K562 (cell line): ENCODE data around the gene DDX20.

ENCODE experiments used
- EZH2 ChIP-seq: IDR thresholded peaks from 2 replicates; pipeline ENCODE4 v1.6.1; 2012; ENCODE audit warnings: low read depth, mild to moderate bottlenecking, inconsistent platforms, low read length, borderline replicate concordance
- FOXP4 ChIP-seq: sonication (generic); formaldehyde crosslinking; IDR thresholded peaks from 2 replicates; pipeline ENCODE4 v1.8.0; 2022; ENCODE audit warnings: mild to moderate bottlenecking, missing genetic modification reagents, borderline replicate concordance
- KLF10 ChIP-seq: fragments of 250-450 bp; sonication (Bioruptor Pico); IDR thresholded peaks from 2 replicates; pipeline ENCODE4 v1.6.1; 2021; ENCODE audit warnings: matching md5 sums
- TBP ChIP-seq: optimal IDR thresholded peaks from 2 replicates; pipeline ENCODE3; 2011; ENCODE audit warnings: low read depth, low read length, improper control_type of control experiment
- TF ChIP-seq, protein P1 (sequence below), 3 experiments: IDR thresholded peaks in 2 of 3; conservative IDR thresholded peaks in 1 of 3; 2 replicates each; pipeline ENCODE4 v1.5.1; 2011 to 2012; ENCODE audit warnings: low read length in 3 of 3, mild to moderate bottlenecking in 3 of 3, control low read depth in 2 of 3, improper control_type of control experiment in 1 of 3, inconsistent platforms in 1 of 3, low read depth in 1 of 3, mixed read lengths in 1 of 3, moderate library complexity in 1 of 3; ENCODE audit not compliant: insufficient read depth in 2 of 3
- TF ChIP-seq, protein P2 (sequence below): sonication (generic); formaldehyde crosslinking; IDR thresholded peaks from 2 replicates; pipeline ENCODE4 v1.8.0; 2022; ENCODE audit warnings: mild to moderate bottlenecking, missing genetic modification reagents

DNA sequence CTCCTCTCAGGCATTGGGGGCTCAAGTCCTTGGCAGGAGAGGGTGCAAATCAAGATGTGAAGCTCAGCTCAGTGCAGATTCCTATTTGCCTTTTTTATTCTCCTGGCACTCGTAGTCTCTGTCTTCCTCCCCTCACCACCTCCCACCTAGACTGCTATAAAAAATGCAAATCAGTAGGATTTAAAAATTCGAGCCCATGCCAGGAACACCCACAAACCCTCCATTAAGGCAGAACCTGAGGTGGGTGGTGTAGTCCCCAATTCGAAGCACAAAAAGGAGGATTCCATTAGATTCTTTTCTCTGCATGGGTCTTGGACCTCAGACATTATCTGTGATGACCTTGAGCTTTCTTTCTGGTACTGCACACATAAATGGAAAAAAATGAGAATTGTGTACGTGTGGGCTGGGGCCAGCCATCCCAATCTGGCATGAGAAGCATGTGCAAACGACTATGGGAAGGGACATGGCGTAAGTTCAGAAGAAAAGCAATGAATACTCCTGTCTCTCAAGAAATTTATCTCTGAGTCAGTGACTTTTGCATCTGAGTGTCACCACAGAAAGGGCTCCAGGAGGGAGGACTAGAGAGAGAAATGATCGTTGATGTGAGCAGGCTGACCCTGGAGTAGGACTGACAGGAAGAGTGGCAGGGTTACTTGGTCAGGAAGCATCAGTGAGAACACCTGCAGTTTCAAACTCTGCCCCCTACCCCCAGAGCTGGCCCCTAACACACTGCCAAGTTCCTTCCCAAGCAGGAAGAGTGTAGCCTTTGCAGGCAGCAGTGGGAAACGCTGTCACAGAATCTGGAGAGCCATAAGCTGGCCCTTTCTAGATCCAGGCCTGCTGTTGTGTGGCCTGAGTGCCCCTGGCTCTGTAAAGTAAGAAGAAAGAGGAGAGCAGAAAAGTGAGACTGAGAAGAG lies 18.2 kb upstream of the DDX20 start:
- TF ChIP-seq, protein P1, sequence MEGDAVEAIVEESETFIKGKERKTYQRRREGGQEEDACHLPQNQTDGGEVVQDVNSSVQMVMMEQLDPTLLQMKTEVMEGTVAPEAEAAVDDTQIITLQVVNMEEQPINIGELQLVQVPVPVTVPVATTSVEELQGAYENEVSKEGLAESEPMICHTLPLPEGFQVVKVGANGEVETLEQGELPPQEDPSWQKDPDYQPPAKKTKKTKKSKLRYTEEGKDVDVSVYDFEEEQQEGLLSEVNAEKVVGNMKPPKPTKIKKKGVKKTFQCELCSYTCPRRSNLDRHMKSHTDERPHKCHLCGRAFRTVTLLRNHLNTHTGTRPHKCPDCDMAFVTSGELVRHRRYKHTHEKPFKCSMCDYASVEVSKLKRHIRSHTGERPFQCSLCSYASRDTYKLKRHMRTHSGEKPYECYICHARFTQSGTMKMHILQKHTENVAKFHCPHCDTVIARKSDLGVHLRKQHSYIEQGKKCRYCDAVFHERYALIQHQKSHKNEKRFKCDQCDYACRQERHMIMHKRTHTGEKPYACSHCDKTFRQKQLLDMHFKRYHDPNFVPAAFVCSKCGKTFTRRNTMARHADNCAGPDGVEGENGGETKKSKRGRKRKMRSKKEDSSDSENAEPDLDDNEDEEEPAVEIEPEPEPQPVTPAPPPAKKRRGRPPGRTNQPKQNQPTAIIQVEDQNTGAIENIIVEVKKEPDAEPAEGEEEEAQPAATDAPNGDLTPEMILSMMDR (IDR thresholded peaks at IDR 0.05 in 2 of 3, conservative IDR thresholded peaks at IDR 0.05 in 1 of 3; ENCODE audit: insufficient read depth in 2 of 3, low read depth in 1 of 3, low read length in 3 of 3): no peak
- no peak for TF ChIP-seq TBP
- TF ChIP-seq EZH2: no peak
- TF ChIP-seq FOXP4 (CRISPR knock-in tag): no peak
- TF ChIP-seq KLF10 (CRISPR knock-in tag): no peak
- TF ChIP-seq, protein P2, sequence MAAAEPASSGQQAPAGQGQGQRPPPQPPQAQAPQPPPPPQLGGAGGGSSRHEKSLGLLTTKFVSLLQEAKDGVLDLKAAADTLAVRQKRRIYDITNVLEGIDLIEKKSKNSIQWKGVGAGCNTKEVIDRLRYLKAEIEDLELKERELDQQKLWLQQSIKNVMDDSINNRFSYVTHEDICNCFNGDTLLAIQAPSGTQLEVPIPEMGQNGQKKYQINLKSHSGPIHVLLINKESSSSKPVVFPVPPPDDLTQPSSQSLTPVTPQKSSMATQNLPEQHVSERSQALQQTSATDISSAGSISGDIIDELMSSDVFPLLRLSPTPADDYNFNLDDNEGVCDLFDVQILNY (CRISPR knock-in tag): no peak
